Endothelial cell of umbilical vein (primary cell): ENCODE measurements around the gene SLC7A7. TPM values are rescaled to one million over a fixed set of nuclear protein-coding genes. Genes with fewer than 3 reads are reported as not detected.
"Not testable (repeated sequence)": the region's sequence is repeated elsewhere in the genome, so short reads cannot be mapped to it uniquely, and the experiment has no call there.

Source experiments
- BruUV-seq: library from RNA; stranded (reverse); fragments of 400-500 nt; replicated peaks from 2 replicates; lab custom pipeline; 2021; lab: Mats Ljungman, UMichigan
- CTCF ChIA-PET: fragments of 300-600, 350-600 bp; sonication (Branson Sonifier 250); formaldehyde crosslinking; loops from one replicate; lab custom pipeline; 2021; ENCODE audit warnings: antibody characterized with exemption, inconsistent platforms; lab: Charles Lee
- POLR2A ChIA-PET: fragments of 300-600, 350-600 bp; sonication (Branson Sonifier 250); formaldehyde crosslinking; loops from one replicate; lab custom pipeline; 2021; ENCODE audit warnings: antibody characterized with exemption, inconsistent platforms; lab: Charles Lee
- DNase-seq: peaks from one replicate; pipeline ENCODE4 v3.0.0-alpha.2; 2011; ENCODE audit warnings: low read depth, low spot score
- FAIRE-seq: peaks from 2 replicates; lab custom pipeline; 2011; peaks lifted over from hg19 to GRCh38; lab: Jason Lieb, UNC
- H2AFZ ChIP-seq: 2 replicates; pipeline ENCODE4 v1.6.0; 2012; ENCODE audit warnings: low read depth, low read length, control low read depth, inconsistent platforms
- H3K27ac ChIP-seq: 2 replicates; pipeline ENCODE4 v1.5.1; 2011; ENCODE audit warnings: low read depth, mild to moderate bottlenecking, control low read depth, low read length, moderate library complexity; ENCODE audit not compliant: insufficient read depth
- H3K27me3 ChIP-seq, 2 experiments: 2 replicates each; pipeline versions ENCODE4 v1.6.0 to v1.6.1; 2011; ENCODE audit warnings: low read length in 2 of 2, mixed read lengths in 1 of 2; ENCODE audit not compliant: control insufficient read depth in 2 of 2, insufficient read depth in 2 of 2
- H3K36me3 ChIP-seq, 2 experiments: 2 replicates in 1 of 2; 3 replicates in 1 of 2; pipeline ENCODE4 v1.5.1; 2011; ENCODE audit warnings: low read length in 2 of 2, mild to moderate bottlenecking in 1 of 2, moderate library complexity in 1 of 2; ENCODE audit not compliant: control insufficient read depth in 2 of 2, insufficient read depth in 2 of 2; ENCODE audit errors: extremely low read depth in 1 of 2
- H3K4me1 ChIP-seq: 3 replicates; pipeline ENCODE4 v1.5.1; 2011; ENCODE audit warnings: mild to moderate bottlenecking, low read length; ENCODE audit not compliant: control insufficient read depth, insufficient read depth; ENCODE audit errors: extremely low read depth
- H3K4me2 ChIP-seq: 2 replicates; pipeline ENCODE4 v1.6.1; 2011; ENCODE audit warnings: low read length, control low read depth, mixed read lengths; ENCODE audit not compliant: insufficient read depth
- H3K4me3 ChIP-seq, 3 experiments: fragments of 200-600 bp in 1 of 3; sonication (generic), shearing (Covaris generic) in 1 of 3; replicated peaks in 1 of 3; 2 replicates each; pipeline ENCODE4 v1.5.1; 2011 to 2016; ENCODE audit warnings: control low read depth in 3 of 3, low read length in 3 of 3, mild to moderate bottlenecking in 2 of 3, inconsistent platforms in 1 of 3, low read depth in 1 of 3, moderate library complexity in 1 of 3; ENCODE audit not compliant: insufficient read depth in 1 of 3
- H3K79me2 ChIP-seq: 2 replicates; pipeline ENCODE4 v1.6.0; 2012; ENCODE audit warnings: low read length, inconsistent platforms; ENCODE audit not compliant: control insufficient read depth, insufficient read depth
- H3K9ac ChIP-seq: replicated peaks from 2 replicates; pipeline ENCODE3; 2011; ENCODE audit warnings: low read length, control low read depth; ENCODE audit not compliant: insufficient read depth; ENCODE audit errors: extremely low read depth
- H3K9me1 ChIP-seq: replicated peaks from 3 replicates; pipeline ENCODE4 v1.6.0; 2011; ENCODE audit warnings: mild to moderate bottlenecking, low read length; ENCODE audit not compliant: control insufficient read depth, insufficient read depth; ENCODE audit errors: extremely low read depth
- H3K9me3 ChIP-seq: replicated peaks from 2 replicates; pipeline ENCODE4 v1.5.1; 2012; ENCODE audit warnings: low read length, inconsistent platforms; ENCODE audit not compliant: control insufficient read depth, insufficient read depth
- H4K20me1 ChIP-seq: replicated peaks from 2 replicates; pipeline ENCODE3; 2011; ENCODE audit warnings: mild to moderate bottlenecking, low read length; ENCODE audit not compliant: control insufficient read depth, insufficient read depth; ENCODE audit errors: extremely low read depth
- CTCF ChIP-seq, 2 donors: IDR thresholded peaks; 1 replicate in 1 of 2; 2 replicates in 1 of 2; pipeline ENCODE4 v1.5.1; 2011; ENCODE audit warnings: low read length in 2 of 2, mild to moderate bottlenecking in 2 of 2, moderate library complexity in 2 of 2, control low read depth in 1 of 2, inconsistent platforms in 1 of 2, low read depth in 1 of 2; ENCODE audit not compliant: insufficient read depth in 1 of 2; ENCODE audit errors: extremely low read depth in 1 of 2
- EZH2 ChIP-seq: IDR thresholded peaks from 2 replicates; pipeline ENCODE4 v1.6.1; 2012; ENCODE audit warnings: borderline replicate concordance, low read depth, mild to moderate bottlenecking, moderate library complexity, low read length, inconsistent platforms; ENCODE audit not compliant: severe bottlenecking
- FOS ChIP-seq: IDR thresholded peaks from 2 replicates; pipeline ENCODE4 v1.6.1; 2011; ENCODE audit warnings: mild to moderate bottlenecking, low read length, moderate library complexity, borderline replicate concordance; ENCODE audit not compliant: insufficient read depth
- GATA2 ChIP-seq: IDR thresholded peaks from 2 replicates; pipeline ENCODE4 v1.7.0; 2011; ENCODE audit warnings: low read depth, mild to moderate bottlenecking, moderate library complexity, mixed read lengths, low read length; ENCODE audit not compliant: insufficient read length, insufficient read depth
- JUN ChIP-seq: IDR thresholded peaks from 2 replicates; pipeline ENCODE4 v1.6.1; 2011; ENCODE audit warnings: borderline replicate concordance, low read depth; ENCODE audit not compliant: insufficient read length, insufficient read depth
- MAX ChIP-seq: IDR thresholded peaks from 2 replicates; pipeline ENCODE4 v1.6.1; 2011; ENCODE audit not compliant: insufficient read depth, insufficient read length
- MYC ChIP-seq: IDR thresholded peaks from one replicate; pipeline ENCODE4 v1.6.1; 2011; ENCODE audit warnings: mild to moderate bottlenecking, low read depth, low read length
- POLR2A ChIP-seq: IDR thresholded peaks from 2 replicates; pipeline ENCODE4 v1.6.1; 2012; ENCODE audit warnings: low read depth, mild to moderate bottlenecking, control low read depth, low read length
- POLR2AphosphoS5 ChIP-seq: IDR thresholded peaks from 2 replicates; pipeline ENCODE4 v1.6.1; 2012; ENCODE audit warnings: low read depth, mild to moderate bottlenecking, control low read depth, low read length, moderate library complexity; ENCODE audit not compliant: insufficient read depth
- dilution Hi-C: fragments of 300-500 bp; cut with MboI; formaldehyde crosslinking; loops from one replicate; pipeline ENCODE4 v1.15.0; 2019; ENCODE audit warnings: low sequenced_read_pairs; ENCODE audit not compliant: extremely low pct_ligation_motif_present
- intact Hi-C: fragments of 100-400 bp; cut with micrococcal nuclease; formaldehyde crosslinking; loops from one replicate; pipeline ENCODE4 v1.10.0; 2022
- polyA plus RNA-seq, 4 experiments: library from polyadenylated mRNA; depleted of rRNA in 3 of 4; stranded (reverse) in 3 of 4; unstranded in 1 of 4; fragments of >200 nt; gene quantifications; 2 replicates each; pipeline versions ENCODE4 v1.2.1 to v1.2.3, GENCODE V29; 2011 to 2012; ENCODE audit warnings: missing spikeins in 1 of 4
- total RNA-seq: library from RNA; stranded (reverse); gene quantifications from 2 replicates; pipeline ENCODE4 v1.2.3, GENCODE V29; 2021

The SLC7A7 gene
- total and polyA plus RNA-seq, 2 donors (not counting 3 experiments of a cell fraction or from before 2014, with no cell fraction given) = 22.5 to 94.0 TPM

GRCh38 chr14:22778084-22778483 is 37.2 kb downstream of the SLC7A7 start:
- CTCF ChIA-PET = interaction anchor here (1.2 to 3.7 kb wide), 3 partner anchors 59 to 120 kb away, joined by 3 to 15 read pairs (median 3); partner anchors contain the start of gene MMP14
- Histone ChIP-seq H3K9ac (no peak overlapping the region), H3K9me1 (no peaks in the 10 kb centered on the region), H3K4me3 (no peak overlapping the region), H4K20me1 (no peaks in the 10 kb centered on the region), H3K4me2 (no peak overlapping the region), H3K4me1 (peaks cover 2% of the 10 kb centered on the region), H2AFZ (no peak overlapping the region), H3K9me3 (no peaks in the 10 kb centered on the region), H3K79me2 (no peaks in the 10 kb centered on the region), H3K36me3 (peaks cover 6 to 14% of the 10 kb centered on the region in 2 experiments), H3K27ac (no peak overlapping the region), H3K27me3 (no peaks in the 10 kb centered on the region)
- DNase-seq (no peak), FAIRE-seq (no peak)
- TF ChIP-seq POLR2AphosphoS5 (no peak), EZH2 (no peak), GATA2 (no peak), FOS (no peak), CTCF (IDR thresholded peaks at IDR 0.05; ENCODE audit: extremely low read depth in 1 of 2, insufficient read depth in 1 of 2, low read depth in 1 of 2, low read length in 2 of 2) (no peak), MYC (no peak), JUN (no peak), MAX (no peak), POLR2A (no peak)
- no TSS peak for BruUV-seq
- intact Hi-C loops = no loop called here
- POLR2A ChIA-PET = interaction anchor here (1.3 kb wide), 1 partner anchor 12 kb away, joined by 3 read pairs; the partner anchor contains the start of gene OXA1L
- dilution Hi-C loops = no loop called here

- not testable (repeated sequence) for H2AFZ ChIP-seq
Measured at GRCh38 chr14:22776849-22777248, 38.4 kb downstream of the SLC7A7 start.

More at GRCh38 chr14:22776849-22777248, 38.4 kb downstream of the SLC7A7 start:
- H3K27me3 ChIP-seq, H3K79me2 ChIP-seq, H3K9me3 ChIP-seq, H3K9ac ChIP-seq, BruUV-seq, POLR2A ChIA-PET, H3K4me3 ChIP-seq, H3K9me1 ChIP-seq, FAIRE-seq, H3K4me2 ChIP-seq, H3K4me1 ChIP-seq, H4K20me1 ChIP-seq, H3K27ac ChIP-seq, dilution Hi-C loops, DNase-seq: not testable (repeated sequence)
- CTCF ChIA-PET = interaction anchor here (1.5 to 3.7 kb wide), 2 partner anchors 46 to 119 kb away, joined by 4 to 15 read pairs; no protein-coding TSS in a partner anchor
- intact Hi-C loops = loop anchor here (1.0 to 2.0 kb wide), 3 partner anchors 76 to 124 kb away; no protein-coding TSS in a partner anchor
- H3K36me3 ChIP-seq = peaks cover 10 to 18% of the 10 kb centered on the region in 2 experiments
